H9 (cell line): ENCODE results near the gene SCFD2. TPM values are rescaled to one million over a fixed set of nuclear protein-coding genes. Genes with fewer than 3 reads are reported as not detected.

Experiments used
- DNase-seq: peaks from one replicate; pipeline ENCODE4 v3.0.0-alpha.2; 2017
- H2AFZ ChIP-seq: one replicate; pipeline ENCODE4 v1.6.1; 2013; ENCODE audit warnings: mild to moderate bottlenecking, low read length, control low read depth, moderate library complexity
- H2AK5ac ChIP-seq: 2 replicates; pipeline ENCODE4 v1.6.1; 2013; ENCODE audit warnings: low read length, control low read depth, mixed read lengths; ENCODE audit not compliant: insufficient read length
- H2BK120ac ChIP-seq: one replicate; pipeline ENCODE4 v1.6.1; 2013; ENCODE audit warnings: low read depth, mild to moderate bottlenecking, low read length, control low read depth, inconsistent platforms; ENCODE audit not compliant: poor library complexity, severe bottlenecking
- H2BK12ac ChIP-seq: 2 replicates; pipeline ENCODE4 v1.6.1; 2013; ENCODE audit warnings: low read length, control low read depth, mixed read lengths, low read depth; ENCODE audit not compliant: insufficient read length
- H2BK15ac ChIP-seq: 2 replicates; pipeline ENCODE4 v1.6.1; 2013; ENCODE audit warnings: low read depth, low read length, control low read depth
- H2BK20ac ChIP-seq: one replicate; pipeline ENCODE4 v1.6.1; 2013; ENCODE audit warnings: low read depth, mild to moderate bottlenecking, low read length, control low read depth, inconsistent platforms; ENCODE audit not compliant: poor library complexity, severe bottlenecking
- H2BK5ac ChIP-seq: 2 replicates; pipeline ENCODE4 v1.6.1; 2013; ENCODE audit warnings: low read length, control low read depth, mixed read lengths; ENCODE audit not compliant: insufficient read length
- H3K14ac ChIP-seq: 2 replicates; pipeline ENCODE4 v1.6.1; 2013; ENCODE audit warnings: low read length, control low read depth; ENCODE audit not compliant: insufficient read depth
- H3K18ac ChIP-seq: 2 replicates; pipeline ENCODE4 v1.6.1; 2013; ENCODE audit warnings: low read depth, mild to moderate bottlenecking, mixed read lengths, low read length, control low read depth; ENCODE audit not compliant: insufficient read length
- H3K23ac ChIP-seq: 2 replicates; pipeline ENCODE4 v1.6.1; 2013; ENCODE audit warnings: low read length, control low read depth, mixed read lengths, low read depth; ENCODE audit not compliant: insufficient read length
- H3K23me2 ChIP-seq: 2 replicates; pipeline ENCODE4 v1.6.1; 2013; ENCODE audit warnings: low read depth, mild to moderate bottlenecking, mixed read lengths, low read length, control low read depth; ENCODE audit not compliant: insufficient read length, poor library complexity, severe bottlenecking
- H3K27ac ChIP-seq: 2 replicates; pipeline ENCODE4 v1.5.1; 2013; ENCODE audit warnings: low read length, control low read depth, mixed read lengths, low read depth; ENCODE audit not compliant: insufficient read length
- H3K27me3 ChIP-seq: 2 replicates; pipeline ENCODE4 v1.6.1; 2013; ENCODE audit warnings: low read length, control low read depth, inconsistent platforms; ENCODE audit not compliant: insufficient read depth
- H3K4ac ChIP-seq: 2 replicates; pipeline ENCODE4 v1.6.1; 2013; ENCODE audit warnings: low read depth, mild to moderate bottlenecking, control low read depth, inconsistent platforms, low read length, moderate library complexity
- H3K4me1 ChIP-seq: 2 replicates; pipeline ENCODE4 v1.6.1; 2013; ENCODE audit warnings: low read length, control low read depth, inconsistent platforms; ENCODE audit not compliant: insufficient read depth
- H3K4me2 ChIP-seq: 2 replicates; pipeline ENCODE4 v1.6.1; 2013; ENCODE audit warnings: low read length, control low read depth, mixed read lengths; ENCODE audit not compliant: insufficient read length, insufficient read depth
- H3K56ac ChIP-seq: 2 replicates; pipeline ENCODE4 v1.6.1; 2013; ENCODE audit warnings: low read depth, mild to moderate bottlenecking, mixed read lengths, low read length, control low read depth; ENCODE audit not compliant: insufficient read length
- H3K79me1 ChIP-seq: 2 replicates; pipeline ENCODE4 v1.6.1; 2013; ENCODE audit warnings: low read depth, mild to moderate bottlenecking, moderate library complexity, low read length, control low read depth, inconsistent platforms; ENCODE audit not compliant: insufficient read depth, poor library complexity, severe bottlenecking
- H3K79me2 ChIP-seq: 2 replicates; pipeline ENCODE4 v1.6.1; 2013; ENCODE audit warnings: low read length, control low read depth, inconsistent platforms; ENCODE audit not compliant: insufficient read depth
- H3K9ac ChIP-seq: 2 replicates; pipeline ENCODE4 v1.6.1; 2013; ENCODE audit warnings: low read length, control low read depth, mixed read lengths; ENCODE audit not compliant: insufficient read length; ENCODE audit errors: extremely low read depth
- H3K9me3 ChIP-seq: one replicate; pipeline ENCODE4 v1.6.1; 2013; ENCODE audit warnings: low read depth, low read length, inconsistent platforms; ENCODE audit not compliant: control insufficient read depth
- H3T11ph ChIP-seq: one replicate; pipeline ENCODE4 v1.6.1; 2013; ENCODE audit warnings: mild to moderate bottlenecking, low read length, control low read depth, inconsistent platforms
- H4K20me1 ChIP-seq: one replicate; pipeline ENCODE4 v1.6.1; 2013; ENCODE audit not compliant: control insufficient read depth, insufficient read length, insufficient read depth
- H4K5ac ChIP-seq: 2 replicates; pipeline ENCODE4 v1.6.1; 2013; ENCODE audit warnings: low read depth, mild to moderate bottlenecking, mixed read lengths, low read length, control low read depth; ENCODE audit not compliant: insufficient read length
- H4K8ac ChIP-seq: replicated peaks from 2 replicates; pipeline ENCODE4 v1.6.1; 2013; ENCODE audit warnings: low read length, control low read depth, mixed read lengths, low read depth; ENCODE audit not compliant: insufficient read length
- H4K91ac ChIP-seq: 2 replicates; pipeline ENCODE4 v1.6.1; 2013; ENCODE audit warnings: low read depth, mild to moderate bottlenecking, moderate library complexity, mixed read lengths, low read length, control low read depth; ENCODE audit not compliant: insufficient read length
- H3K27ac Mint-ChIP-seq, 3 experiments: 2 replicates in 2 of 3; 3 replicates in 1 of 3; pipeline ENCODE4 v1.8.0; 2020 to 2021; ENCODE audit warnings: mixed read lengths in 3 of 3, mild to moderate bottlenecking in 1 of 3, moderate library complexity in 1 of 3
- H3K27me3 Mint-ChIP-seq: 2 replicates; pipeline ENCODE4 v1.8.0; 2021; ENCODE audit warnings: low read depth, mild to moderate bottlenecking, moderate library complexity, mixed read lengths
- H3K36me3 Mint-ChIP-seq, 3 experiments: 2 replicates in 2 of 3; 3 replicates in 1 of 3; pipeline ENCODE4 v1.8.0; 2020 to 2021; ENCODE audit warnings: low read depth in 3 of 3, mixed read lengths in 3 of 3; ENCODE audit not compliant: insufficient read depth in 1 of 3
- H3K4me1 Mint-ChIP-seq, 2 experiments: 2 replicates each; pipeline ENCODE4 v1.8.0; 2020; ENCODE audit warnings: mixed read lengths in 2 of 2
- H3K4me3 Mint-ChIP-seq, 2 experiments: 2 replicates in 1 of 2; 3 replicates in 1 of 2; pipeline ENCODE4 v1.8.0; 2020 to 2021; ENCODE audit warnings: mild to moderate bottlenecking in 2 of 2, mixed read lengths in 2 of 2, moderate library complexity in 1 of 2
- H3K9me3 Mint-ChIP-seq, 2 experiments: 2 replicates in 1 of 2; 3 replicates in 1 of 2; pipeline ENCODE4 v1.8.0; 2020; ENCODE audit warnings: mild to moderate bottlenecking in 2 of 2, mixed read lengths in 2 of 2, moderate library complexity in 1 of 2
- CTCF ChIP-seq: fragments of 200-600 bp; sonication (generic); conservative IDR thresholded peaks from 3 replicates; pipeline ENCODE4 v1.8.0; 2021; ENCODE audit warnings: antibody characterized with exemption, mild to moderate bottlenecking
- WGBS: extraction: QIAGEN DNeasy Blood & Tissue Kit; methylation state at CpG from one replicate; pipeline ENCODE4 v1.1.7; 2013; ENCODE audit warnings: missing lambda C conversion rate, low lambda C conversion rate, mixed read lengths; ENCODE audit not compliant: insufficient read length; ENCODE audit errors: extremely low coverage; 5-methylcytosine and 5-hydroxymethylcytosine counted together
- total RNA-seq: library from RNA; stranded (reverse); gene quantifications from 2 replicates; pipeline ENCODE4 v1.2.1, GENCODE V29; 2021

SCFD2 gene
- total RNA-seq, 1 experiment from 2014 or later, result 10.1 TPM

- Histone ChIP-seq H3K4ac (no peak overlapping the region), H3T11ph (no peak overlapping the region), H2AK5ac (no peak overlapping the region), H3K79me1 (no peaks in the 10 kb centered on the region), H3K23ac (no peak overlapping the region), H4K20me1 (no peaks in the 10 kb centered on the region), H3K18ac (no peak overlapping the region), H3K9ac (no peak overlapping the region), H2BK20ac (no peak overlapping the region), H2BK12ac (no peak overlapping the region), H3K56ac (no peak overlapping the region), H3K23me2 (no peaks in the 10 kb centered on the region), H4K91ac (no peak overlapping the region), H2BK120ac (no peak overlapping the region), H3K27ac (no peak overlapping the region), H3K9me3 (no peaks in the 10 kb centered on the region), H3K27me3 (no peaks in the 10 kb centered on the region), H2AFZ (no peak overlapping the region), H2BK5ac (no peak overlapping the region), H3K4me1 (no peaks in the 10 kb centered on the region), H4K5ac (no peak overlapping the region), H2BK15ac (no peak overlapping the region), H3K14ac (no peak overlapping the region), H3K4me2 (no peak overlapping the region), H4K8ac (no peak overlapping the region), H3K79me2 (no peaks in the 10 kb centered on the region)
- WGBS, result no CpG with 5 or more reads among the region's 2 CpGs
- TF ChIP-seq CTCF, result no peak
- no peaks in the 10 kb centered on the region for H3K9me3 Mint-ChIP-seq
- H3K36me3 Mint-ChIP-seq, result no peaks in the 10 kb centered on the region
- peaks cover 7 to 11% of the 10 kb centered on the region in 2 experiments for H3K4me1 Mint-ChIP-seq
- H3K4me3 Mint-ChIP-seq, result no peak overlapping the region
- H3K27ac Mint-ChIP-seq, result no peak overlapping the region
- no peaks in the 10 kb centered on the region for H3K27me3 Mint-ChIP-seq
- DNase-seq, result no peak
Measured at GRCh38 chr4:53044651-53044960, 321.3 kb downstream of the SCFD2 start.
